Fibroblast of pulmonary artery (primary cell): Measurements from ENCODE around the gene TPT1.
A peak's percentile ranks its signal among the peaks of the same experiment; 100 is the strongest.

ENCODE experiments used
- DNase-seq: peaks from one replicate; pipeline ENCODE4 v3.0.0-alpha.2; 2010; ENCODE audit warnings: low read depth
- H3K4me3 ChIP-seq: replicated peaks from 2 replicates; pipeline ENCODE4 v1.5.1; 2011; ENCODE audit warnings: low read depth, mild to moderate bottlenecking, control low read depth, low read length, moderate library complexity
- TF ChIP-seq, protein P1 (sequence below): IDR thresholded peaks from 2 replicates; pipeline ENCODE4 v1.5.1; 2011; ENCODE audit warnings: mild to moderate bottlenecking, control low read depth, low read length, inconsistent platforms; ENCODE audit errors: missing control alignments

Gene TPT1

DNA sequence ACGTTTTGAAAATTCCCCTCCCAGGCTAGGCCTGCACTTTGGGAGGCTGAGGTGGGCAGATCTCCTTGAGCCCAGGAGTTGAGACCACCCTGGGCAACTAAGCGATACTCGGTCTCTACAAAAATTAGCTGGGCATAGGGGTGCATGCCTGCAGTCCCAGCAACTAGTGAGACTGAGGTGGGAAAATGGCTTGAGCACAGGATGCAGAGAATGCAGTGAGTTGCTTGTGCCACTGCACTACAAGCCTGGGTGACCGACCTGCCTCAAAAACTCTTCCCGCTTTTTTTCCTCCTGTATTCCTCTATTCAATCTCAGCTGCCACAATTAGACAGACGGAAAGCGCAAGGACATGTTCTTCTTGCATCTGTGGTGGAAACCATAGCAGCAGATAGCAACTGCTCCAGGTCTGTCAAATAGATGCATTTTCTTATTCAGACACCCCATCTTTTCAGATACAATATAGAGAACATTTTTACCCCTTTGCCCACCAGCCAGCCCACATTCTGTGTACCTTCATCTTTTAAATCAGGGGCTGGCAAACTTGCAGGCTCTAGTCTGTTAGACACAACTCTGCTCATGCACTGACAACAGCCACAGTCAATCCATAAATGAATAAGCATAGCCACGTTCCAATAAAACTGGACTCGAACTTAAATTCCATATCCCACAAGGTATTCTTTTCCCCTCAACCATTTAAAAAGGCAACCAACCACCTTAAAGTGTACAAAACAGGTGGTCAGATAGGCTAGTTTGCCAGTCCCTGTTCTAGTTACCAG, 4.8 kb downstream of the TPT1 start:
- peak; percentile 30 for DNase-seq
- TF ChIP-seq, protein P1, sequence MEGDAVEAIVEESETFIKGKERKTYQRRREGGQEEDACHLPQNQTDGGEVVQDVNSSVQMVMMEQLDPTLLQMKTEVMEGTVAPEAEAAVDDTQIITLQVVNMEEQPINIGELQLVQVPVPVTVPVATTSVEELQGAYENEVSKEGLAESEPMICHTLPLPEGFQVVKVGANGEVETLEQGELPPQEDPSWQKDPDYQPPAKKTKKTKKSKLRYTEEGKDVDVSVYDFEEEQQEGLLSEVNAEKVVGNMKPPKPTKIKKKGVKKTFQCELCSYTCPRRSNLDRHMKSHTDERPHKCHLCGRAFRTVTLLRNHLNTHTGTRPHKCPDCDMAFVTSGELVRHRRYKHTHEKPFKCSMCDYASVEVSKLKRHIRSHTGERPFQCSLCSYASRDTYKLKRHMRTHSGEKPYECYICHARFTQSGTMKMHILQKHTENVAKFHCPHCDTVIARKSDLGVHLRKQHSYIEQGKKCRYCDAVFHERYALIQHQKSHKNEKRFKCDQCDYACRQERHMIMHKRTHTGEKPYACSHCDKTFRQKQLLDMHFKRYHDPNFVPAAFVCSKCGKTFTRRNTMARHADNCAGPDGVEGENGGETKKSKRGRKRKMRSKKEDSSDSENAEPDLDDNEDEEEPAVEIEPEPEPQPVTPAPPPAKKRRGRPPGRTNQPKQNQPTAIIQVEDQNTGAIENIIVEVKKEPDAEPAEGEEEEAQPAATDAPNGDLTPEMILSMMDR: no peak
- H3K4me3 ChIP-seq: no peak overlapping the region

DNA sequence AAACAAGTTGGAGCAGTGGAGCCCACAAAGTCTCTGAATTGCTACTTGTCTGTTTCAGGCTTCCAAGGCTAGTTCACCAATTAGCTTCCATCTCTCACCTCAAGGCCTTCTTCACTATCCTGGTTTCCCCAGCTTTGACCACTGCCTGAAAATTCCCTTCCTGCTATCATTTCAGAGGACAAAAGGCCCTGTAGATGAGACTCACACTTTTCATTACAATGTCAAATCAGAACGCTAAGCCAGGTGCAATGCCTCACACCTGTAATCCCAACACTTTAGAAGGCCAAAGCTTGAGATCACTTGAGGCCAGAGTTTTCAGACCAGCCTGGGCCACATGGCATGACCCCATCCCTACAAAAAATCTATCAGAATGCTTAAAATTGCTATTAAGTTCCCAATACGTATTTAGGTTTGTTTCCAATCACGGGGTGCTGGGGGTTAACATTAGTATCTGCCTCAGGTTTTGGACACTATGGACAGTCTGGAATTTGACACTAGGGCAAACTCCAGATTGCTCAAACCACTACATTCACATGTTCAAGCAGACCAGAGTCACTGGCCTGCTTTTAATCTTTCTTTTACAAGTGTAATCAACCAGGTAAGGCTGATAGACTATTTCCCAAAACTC, 5.5 kb downstream of the TPT1 start:
- TF ChIP-seq, protein P1: no peak
- DNase-seq: peak; percentile 46
- H3K4me3 ChIP-seq: no peak overlapping the region

DNA sequence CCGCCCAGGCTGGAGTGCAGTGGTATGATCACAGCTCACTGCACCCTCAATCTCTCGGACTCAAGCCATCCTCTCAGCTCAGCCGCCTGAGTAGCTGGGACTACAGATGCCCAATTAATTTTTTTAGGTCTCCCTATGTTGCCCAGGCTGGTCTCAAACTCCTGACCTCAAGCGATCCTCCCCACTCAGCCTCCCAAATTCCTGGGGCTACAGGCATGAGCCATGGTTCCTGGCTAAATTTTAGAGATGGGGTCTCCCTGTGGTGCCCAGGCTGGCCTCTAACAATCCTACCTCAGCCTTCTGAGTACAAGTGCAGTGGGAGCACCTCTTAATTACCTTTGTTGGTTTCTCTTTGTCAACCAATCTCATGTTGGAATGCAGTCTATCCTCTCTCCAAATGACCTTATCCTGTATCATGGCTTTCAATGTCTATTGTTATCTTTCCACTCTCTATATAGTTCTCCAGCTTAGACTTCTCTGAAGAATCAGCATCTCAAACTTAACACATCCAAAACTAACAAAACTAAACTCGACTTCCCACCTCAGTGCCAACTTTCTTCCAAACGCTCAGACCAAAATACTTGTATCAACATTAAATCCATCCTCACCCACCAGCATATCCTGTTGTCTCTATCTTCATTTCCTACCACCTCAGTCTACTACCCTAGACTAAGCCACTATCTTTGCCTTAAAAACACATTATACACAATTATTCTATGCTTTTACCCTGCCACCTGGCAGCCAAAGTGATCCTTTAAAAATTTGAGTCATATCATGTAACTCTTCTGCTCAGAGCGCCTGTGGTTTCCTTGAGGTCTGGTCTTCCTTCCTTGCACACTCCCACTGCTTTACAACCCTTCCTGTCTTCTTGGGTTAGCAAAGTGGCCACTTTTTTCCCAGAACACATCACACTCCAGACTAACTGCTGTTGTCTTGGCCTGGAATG, 6.7 kb downstream of the TPT1 start:
- no peak overlapping the region for H3K4me3 ChIP-seq
- TF ChIP-seq, protein P1: no peak
- DNase-seq: peak; percentile 66

DNA sequence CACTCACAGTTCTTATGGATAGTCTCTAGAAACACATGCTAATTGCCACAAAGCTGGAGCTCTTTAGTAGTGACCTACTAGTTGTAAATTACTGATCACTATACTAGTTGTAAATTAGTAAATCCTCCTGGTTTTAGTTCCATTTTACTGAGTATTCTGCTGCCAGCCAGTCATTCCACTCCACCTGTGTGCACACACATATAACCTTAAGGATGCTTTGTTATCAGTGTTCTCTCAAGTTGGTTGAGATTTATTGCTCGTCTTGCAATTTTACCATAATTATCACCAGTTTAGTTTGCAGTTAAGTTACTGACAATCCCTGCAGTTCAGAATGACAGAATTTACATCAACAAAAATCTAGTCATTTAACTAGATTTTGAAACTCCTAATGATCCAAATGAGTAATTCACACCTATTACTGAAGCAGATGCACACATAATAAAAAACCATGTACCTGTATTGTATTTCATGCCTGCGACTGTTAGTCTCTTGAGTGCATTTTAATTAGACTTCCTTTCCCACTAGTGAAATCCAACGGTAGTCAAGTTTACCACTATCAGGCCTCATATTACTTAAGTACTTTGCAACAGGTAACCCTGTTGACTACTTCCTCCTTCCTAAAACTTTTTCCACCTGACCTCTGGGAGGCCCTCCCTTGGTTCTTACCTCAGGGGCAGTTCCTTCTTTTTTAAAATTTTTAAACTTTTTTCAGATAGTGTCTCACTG, 7.6 kb downstream of the TPT1 start:
- TF ChIP-seq, protein P1: no peak
- DNase-seq: peak; percentile 17
- H3K4me3 ChIP-seq: no peak overlapping the region

DNA sequence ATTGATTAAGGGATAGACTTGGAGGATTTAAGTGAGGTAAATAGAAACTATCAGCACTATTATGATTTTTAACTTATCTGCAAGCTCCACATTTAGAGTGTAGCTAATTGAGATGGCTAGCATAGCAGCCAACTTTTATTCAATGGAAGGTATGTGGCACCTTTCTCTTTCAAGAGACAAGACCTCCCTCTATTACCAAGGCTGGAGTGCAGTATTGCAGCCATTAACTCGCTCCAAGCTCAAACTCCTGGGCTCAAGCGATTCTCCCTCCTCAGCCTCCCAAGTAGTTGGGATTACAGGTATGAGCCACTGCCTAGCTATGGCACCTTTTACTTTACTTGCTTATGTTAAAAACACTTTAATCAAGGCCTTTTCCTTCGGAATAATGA, 8.2 kb downstream of the TPT1 start:
- H3K4me3 ChIP-seq: no peak overlapping the region
- no peak for DNase-seq
- TF ChIP-seq, protein P1: no peak
